Testis (tissue), 2 donors: ENCODE data around the gene CHRNB2.

Experiments used
- POLR2A ChIP-seq: fragments of 450-650 bp; IDR thresholded peaks from one replicate; pipeline ENCODE4 v1.6.1; 2017; ENCODE audit warnings: antibody characterized with exemption, mild to moderate bottlenecking, moderate library complexity
- TF ChIP-seq, protein P1 (sequence below), 3 experiments: fragments of 450-650 bp in 2 of 3; fragments of 200-600 bp in 1 of 3; sonication (generic) in 1 of 3; IDR thresholded peaks; one replicate each; pipeline ENCODE4 v1.5.1; 2016 to 2019; ENCODE audit warnings: antibody characterized with exemption in 3 of 3, mild to moderate bottlenecking in 2 of 3, moderate library complexity in 1 of 3

DNA sequence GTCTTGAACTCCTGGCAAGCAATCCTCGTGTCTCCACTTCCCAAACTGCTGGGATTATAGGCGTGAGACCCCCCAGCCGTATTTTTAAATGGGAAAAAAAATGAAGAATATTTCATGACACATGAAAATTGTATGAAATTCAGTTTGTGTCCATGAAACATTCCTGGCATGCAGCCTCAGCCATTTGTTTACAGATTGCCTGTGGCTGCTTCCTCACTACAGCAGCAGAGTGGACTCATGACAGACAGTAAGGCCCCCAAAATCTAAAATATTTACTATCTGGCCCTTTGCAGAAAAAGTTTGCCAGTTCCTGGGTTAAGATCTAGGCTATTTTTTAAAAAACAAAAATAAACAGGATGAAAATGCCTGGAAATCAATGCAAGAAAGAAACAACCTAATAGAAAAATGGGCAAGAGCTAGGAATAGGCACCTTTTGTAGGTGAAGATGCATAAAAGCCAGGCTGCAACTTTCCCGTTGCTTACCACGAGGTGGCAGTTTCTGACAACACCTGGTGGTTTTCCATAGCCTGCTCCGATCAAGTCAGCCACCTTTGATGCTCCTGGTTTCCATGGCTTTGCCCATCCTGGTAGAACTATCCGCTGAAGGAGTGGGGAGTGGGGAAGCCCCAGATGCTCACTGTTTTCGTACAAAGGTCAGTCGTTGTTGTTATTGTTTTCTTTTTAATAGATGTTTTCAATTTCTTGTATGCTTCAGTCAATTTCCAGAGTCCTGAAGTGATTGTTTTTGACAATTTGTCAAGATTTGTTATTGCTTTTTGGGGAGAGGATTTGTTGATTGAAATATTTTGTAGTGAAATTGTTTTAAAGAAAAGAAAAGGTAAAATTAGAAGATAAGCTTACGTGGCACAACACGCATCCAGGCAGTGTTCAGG is 33.4 kb upstream of the CHRNB2 start:
- TF ChIP-seq, protein P1, sequence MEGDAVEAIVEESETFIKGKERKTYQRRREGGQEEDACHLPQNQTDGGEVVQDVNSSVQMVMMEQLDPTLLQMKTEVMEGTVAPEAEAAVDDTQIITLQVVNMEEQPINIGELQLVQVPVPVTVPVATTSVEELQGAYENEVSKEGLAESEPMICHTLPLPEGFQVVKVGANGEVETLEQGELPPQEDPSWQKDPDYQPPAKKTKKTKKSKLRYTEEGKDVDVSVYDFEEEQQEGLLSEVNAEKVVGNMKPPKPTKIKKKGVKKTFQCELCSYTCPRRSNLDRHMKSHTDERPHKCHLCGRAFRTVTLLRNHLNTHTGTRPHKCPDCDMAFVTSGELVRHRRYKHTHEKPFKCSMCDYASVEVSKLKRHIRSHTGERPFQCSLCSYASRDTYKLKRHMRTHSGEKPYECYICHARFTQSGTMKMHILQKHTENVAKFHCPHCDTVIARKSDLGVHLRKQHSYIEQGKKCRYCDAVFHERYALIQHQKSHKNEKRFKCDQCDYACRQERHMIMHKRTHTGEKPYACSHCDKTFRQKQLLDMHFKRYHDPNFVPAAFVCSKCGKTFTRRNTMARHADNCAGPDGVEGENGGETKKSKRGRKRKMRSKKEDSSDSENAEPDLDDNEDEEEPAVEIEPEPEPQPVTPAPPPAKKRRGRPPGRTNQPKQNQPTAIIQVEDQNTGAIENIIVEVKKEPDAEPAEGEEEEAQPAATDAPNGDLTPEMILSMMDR (IDR thresholded peaks at IDR 0.05) = peak in 1 of 3 experiments; percentile 24
- TF ChIP-seq POLR2A = no peak
